NCI-H345 (cell line): ENCODE measurements around the gene NTM.

Source experiments
- DNase-seq: peaks from one replicate; lab custom pipeline; 2025; lab: John Stamatoyannopoulos, UW

The NTM gene

GRCh38 chr11:131964698-131965483 is 594.5 kb downstream of the NTM start:
- DNase-seq = no peak

GRCh38 chr11:131965504-131965903 is 595.1 kb downstream of the NTM start:
- no peak for DNase-seq

- DNase-seq = no peak
Measured at GRCh38 chr11:131966667-131967066, 596.3 kb downstream of the NTM start.

DNA sequence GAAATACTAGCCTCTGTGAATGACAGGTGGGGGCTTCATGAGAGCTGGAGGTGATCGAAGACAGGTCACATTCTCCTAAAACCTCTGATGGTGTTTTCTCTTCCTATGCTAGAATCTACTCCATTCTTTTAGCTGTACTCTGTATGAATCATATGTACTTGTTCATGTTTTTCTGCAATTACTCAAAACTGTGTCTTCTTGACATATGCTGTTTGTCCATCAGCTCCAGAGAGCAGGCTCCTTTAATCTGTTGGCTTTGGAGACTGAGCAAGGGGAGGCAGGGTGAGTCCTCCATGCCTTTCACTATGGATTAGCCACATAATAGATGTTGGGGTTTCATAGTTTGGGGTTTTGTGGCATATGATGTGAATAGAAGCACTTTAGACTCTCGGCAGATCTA is 598.8 kb downstream of the NTM start:
- no peak for DNase-seq

GRCh38 chr11:131973061-131973460 is 602.6 kb downstream of the NTM start:
- no peak for DNase-seq

DNA sequence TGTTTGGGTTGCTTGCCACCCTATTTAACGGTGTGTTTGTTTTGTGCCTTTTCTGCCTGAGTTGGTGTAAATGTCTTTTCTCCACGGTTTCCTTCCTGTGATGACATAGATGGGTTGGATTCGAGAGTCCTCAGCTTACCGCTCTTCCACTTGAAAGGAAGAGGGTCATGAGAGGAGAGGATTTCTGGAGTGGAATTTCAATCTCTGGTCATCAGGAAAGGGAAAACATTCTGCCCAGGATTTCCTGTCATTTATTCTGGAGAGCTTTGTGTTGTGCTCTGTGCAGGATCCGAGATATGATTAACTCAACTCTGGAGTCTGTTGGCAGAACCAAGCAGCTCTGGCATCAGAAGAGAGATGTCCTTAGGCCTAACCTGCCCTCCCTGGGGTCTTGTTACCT is 605.2 kb downstream of the NTM start:
- peak; percentile 59 for DNase-seq

DNA sequence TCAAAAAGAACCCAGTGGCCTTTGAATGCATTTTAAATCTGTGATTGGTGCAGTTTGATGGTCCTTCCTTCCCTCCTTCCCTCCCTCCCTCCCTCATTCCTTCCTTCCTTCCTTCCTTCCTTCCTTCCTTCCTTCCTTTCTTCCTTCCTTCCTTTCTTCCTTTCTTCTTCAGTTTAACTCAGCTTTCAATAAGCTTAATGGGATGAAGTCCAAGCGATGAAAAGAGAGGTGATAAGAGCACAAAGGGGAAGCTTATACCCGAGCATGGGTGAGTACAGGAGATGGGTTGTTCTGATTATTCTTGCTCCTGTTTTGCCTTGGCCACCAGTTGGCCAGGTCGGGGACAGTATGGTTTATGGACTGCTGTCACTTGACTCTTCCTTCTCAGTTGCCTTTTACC is 605.6 kb downstream of the NTM start:
- DNase-seq = no peak

- no peak for DNase-seq
Measured at GRCh38 chr11:131977231-131977630, 606.8 kb downstream of the NTM start.

- DNase-seq = no peak
Measured at GRCh38 chr11:131977854-131978253, 607.4 kb downstream of the NTM start.

- no peak for DNase-seq
Measured at GRCh38 chr11:131978351-131978750, 607.9 kb downstream of the NTM start.

GRCh38 chr11:131979364-131979763 is 608.9 kb downstream of the NTM start:
- DNase-seq = no peak

DNA sequence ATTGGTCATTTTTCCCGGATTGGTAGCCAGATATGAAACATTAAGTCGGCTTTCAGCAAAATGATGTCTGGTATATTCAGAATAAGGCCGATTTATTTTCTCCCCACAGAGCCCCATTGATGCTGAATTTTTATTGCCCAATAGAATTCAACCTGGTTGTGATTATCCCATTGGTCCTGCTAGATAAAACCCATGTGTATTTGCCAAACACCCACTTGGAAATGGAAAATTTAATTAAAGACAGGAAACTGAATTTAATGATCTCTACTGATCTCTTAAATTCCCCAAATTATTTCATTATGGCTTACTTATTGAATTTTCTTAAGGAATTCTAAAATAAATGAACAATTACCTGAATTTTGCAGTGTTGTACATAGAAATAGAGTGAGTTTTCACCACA is 609.8 kb downstream of the NTM start:
- DNase-seq = no peak

GRCh38 chr11:131980888-131981668 is 610.7 kb downstream of the NTM start:
- DNase-seq = peak; percentile 81

DNA sequence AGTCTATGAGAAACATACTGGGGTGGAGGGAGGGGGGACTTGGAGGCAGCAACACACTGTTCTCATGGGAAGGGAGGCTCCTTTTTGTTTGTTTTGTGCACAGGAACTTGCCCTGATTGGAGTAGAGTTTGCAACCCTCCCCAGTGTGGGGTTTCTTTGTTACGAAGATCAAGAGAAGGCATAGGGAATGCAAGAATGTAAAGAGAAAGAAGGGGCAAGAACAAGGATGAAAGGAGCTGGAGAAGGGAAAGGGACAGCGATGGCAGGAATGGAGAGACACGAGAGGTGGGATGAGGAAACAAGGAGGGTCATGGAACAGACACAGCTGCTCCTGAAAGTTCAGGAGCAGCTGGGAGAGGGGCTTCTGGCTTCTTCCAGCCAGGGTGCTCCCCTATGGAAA is 611.7 kb downstream of the NTM start:
- no peak for DNase-seq

DNA sequence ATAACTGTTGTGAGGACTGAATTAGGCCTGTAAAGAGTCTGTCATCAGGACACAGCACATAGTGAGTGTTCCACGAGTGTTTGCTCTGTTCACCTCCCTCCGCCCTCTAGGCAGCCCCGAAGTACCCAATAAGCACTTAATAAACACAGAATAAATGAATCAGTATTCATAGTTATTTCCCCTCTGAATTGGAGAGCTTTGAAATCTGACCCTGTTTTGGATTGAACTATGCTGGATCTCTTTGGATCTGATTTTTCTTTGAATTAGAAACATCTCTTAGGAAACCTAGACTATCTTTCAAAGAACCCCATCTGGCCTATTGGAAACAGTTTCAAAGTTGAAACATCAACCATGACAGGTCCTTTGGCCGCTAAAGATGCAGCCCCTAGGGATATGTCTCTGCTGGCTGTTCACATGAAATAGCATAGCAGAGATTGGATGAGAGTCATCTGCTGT is 615.5 kb downstream of the NTM start:
- DNase-seq = no peak

DNA sequence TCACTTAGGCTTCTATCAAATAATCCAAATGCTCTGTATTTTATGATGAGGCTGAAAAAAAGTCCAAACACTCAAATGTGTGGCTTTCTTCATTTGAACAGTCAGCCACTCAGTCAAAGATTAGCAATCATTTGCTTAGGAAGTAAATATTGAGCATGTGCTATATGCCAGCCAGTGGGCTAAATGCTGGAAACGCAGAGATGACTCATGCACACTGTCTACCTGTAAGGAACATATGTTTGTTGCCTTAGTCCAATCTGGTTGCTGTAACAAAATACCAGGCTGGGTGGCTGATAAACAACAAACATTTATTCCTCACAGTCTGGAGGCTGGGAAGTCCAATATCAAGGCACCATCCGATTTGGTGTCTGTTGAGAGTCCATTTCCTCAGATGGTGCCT is 617.3 kb downstream of the NTM start:
- no peak for DNase-seq

DNA sequence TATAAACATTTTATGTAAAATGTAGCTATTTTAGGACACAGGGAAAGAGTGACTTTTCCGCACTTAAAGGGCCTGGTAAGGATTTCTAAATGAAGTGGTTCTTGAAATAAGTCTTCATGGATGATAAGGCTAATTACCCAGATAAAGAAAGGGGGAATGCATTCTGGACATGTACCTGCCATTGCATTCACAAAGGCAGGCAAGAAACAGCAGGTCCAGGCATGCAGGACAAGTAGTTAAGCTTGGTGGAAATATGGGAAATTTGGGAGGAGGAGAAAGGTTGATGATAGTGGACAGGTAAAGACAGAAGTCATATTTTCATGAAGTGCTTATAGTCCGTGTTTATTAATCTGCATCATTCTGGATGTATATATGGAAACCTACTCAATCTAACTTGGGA is 621.2 kb downstream of the NTM start:
- no peak for DNase-seq

DNA sequence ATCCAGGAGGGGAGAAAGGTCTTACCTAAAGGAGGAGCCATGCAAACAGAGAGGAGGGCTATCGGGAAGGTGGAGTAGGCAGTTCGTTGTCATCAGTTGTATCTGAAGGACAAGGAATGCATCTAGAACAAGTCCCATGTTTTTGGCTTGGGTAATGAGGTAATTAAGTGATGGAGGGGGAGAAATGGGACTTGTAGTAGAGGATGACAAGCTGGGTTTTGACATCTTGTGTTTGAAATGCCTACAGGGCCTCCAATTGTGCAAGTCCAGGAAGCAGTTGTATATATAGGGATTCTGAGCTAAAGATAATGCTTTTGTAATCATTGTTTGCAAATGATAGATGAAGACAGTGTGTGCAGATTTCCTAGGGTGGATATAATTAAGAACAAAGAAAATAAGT is 622.8 kb downstream of the NTM start:
- DNase-seq = no peak

GRCh38 chr11:131998020-131998419 is 627.6 kb downstream of the NTM start:
- no peak for DNase-seq

DNA sequence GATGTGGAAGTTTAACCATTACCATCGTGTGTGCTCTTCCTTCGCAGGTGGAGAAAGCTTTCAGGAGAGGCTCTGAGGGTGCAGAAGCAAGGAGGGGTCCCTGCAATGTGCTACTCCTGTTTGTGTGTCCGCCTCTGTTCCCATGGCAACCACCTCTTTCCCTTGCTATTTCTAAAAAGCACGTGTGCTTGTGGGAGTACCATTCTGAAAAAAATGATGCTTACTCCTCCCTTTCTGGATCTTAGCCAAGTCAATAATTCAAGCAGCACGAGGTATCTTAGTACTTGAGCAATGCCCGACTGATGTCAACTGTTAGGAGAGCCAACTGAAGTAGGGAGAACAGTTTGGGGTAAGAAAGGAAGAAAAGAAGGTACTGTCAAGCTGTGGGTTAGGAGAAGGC is 628.7 kb downstream of the NTM start:
- DNase-seq = peak; percentile 32

DNA sequence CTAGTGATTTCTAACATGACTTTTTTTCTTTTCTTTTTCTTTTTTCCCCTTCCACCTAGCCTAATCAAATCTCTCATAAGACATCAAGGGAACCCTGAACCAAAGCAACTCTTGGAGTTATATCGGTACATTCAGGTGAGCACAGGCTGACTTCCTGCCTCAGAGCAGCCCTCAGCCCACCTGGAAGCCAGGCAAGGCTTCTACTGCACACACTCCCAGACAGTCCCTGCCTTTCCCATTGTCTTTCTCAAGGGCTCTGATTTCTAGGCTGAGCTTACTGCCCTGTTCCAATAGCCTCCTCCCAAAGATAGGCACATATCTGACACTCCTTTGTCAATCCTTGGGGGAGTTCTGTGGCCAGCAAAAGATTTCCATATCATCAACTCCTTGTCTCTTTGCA is 629.5 kb downstream of the NTM start:
- no peak for DNase-seq

DNA sequence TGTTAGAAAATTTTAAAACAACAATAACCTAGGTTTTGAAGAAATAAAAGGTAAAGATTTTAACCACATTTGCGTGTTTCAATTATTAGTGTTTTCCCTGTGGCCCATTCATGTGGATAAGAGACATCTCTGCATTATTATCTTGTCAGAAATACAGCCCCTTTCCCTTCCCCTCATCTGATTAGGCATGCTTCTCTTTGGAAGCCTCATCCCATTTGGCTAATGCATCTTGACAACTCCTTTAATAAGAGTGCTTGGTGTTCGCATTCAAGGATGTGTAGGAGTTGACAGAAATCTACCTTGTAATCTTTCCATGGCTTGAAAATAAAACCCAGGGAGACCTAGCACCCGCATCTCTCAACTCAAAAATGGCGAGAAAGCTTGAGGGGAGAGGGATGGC is 635.5 kb downstream of the NTM start:
- DNase-seq = no peak

GRCh38 chr11:132006884-132007580 is 636.6 kb downstream of the NTM start:
- DNase-seq = peak; percentile 47
